Mesenteric fat pad (tissue), 1 donor: ENCODE results near the gene RSRC1. TPM values are rescaled to one million over a fixed set of nuclear protein-coding genes. Genes with fewer than 3 reads are reported as not detected.
"Not testable (repeated sequence)": the region's sequence is repeated elsewhere in the genome, so short reads cannot be mapped to it uniquely, and the experiment has no call there.

Source experiments
- DNase-seq: peaks from one replicate; pipeline ENCODE4 v3.0.0-alpha.2; 2020; ENCODE audit warnings: low spot score
- total RNA-seq: library from RNA; stranded (reverse); fragmentation: NEBNext Ultra II Directional; extraction: Animal tissue kit (Norgen Biotek cat#: 25700); gene quantifications from one replicate; pipeline ENCODE4 v1.2.1, GENCODE V29; 2021
- donor health status: DM: yes; HTN: yes; CAD: no.

RSRC1 gene
- total RNA-seq, 1 donor from 2014 or later = 28.8 TPM

- DNase-seq = no peak
These were observed 274.1 kb downstream of the RSRC1 start for GRCh38 chr3:158384019-158384418.

DNA sequence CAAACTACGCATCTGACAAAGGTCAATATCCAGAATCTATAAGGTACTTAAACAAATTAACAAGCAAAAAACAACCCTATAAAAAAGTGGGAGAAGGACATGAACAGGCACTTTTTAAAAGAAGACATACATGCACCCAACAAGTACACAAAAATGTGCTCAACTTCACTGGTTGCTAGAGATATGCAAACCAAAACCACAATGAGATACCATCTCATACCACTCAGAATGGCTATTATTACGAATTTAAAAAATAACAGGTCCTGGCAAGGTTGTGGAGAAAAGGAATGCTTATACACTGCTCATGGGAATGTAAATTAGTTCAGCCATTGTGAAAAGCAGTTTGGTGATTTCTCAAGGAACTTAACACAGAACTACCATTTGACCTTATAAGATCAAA lies 285.5 kb downstream of the RSRC1 start:
- DNase-seq = no peak

DNA sequence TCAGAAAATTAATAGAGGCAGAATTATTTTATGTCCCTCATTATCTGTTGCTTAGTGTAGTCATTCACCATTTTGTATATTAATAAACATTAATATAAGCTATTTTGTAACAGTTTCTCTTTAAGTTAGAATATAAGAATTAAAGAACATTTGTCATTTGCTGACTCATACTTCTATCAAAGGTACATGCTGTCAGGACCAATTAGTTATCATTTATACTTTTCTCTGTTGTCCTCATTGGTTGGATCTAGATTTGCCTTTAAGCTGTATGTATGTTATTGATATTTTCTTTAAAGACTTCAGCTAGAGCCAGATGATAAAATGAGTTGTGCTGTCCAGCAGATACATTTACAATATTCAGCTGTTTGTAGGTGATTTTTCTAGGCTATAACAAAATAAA lies 292.7 kb downstream of the RSRC1 start:
- no peak for DNase-seq

DNA sequence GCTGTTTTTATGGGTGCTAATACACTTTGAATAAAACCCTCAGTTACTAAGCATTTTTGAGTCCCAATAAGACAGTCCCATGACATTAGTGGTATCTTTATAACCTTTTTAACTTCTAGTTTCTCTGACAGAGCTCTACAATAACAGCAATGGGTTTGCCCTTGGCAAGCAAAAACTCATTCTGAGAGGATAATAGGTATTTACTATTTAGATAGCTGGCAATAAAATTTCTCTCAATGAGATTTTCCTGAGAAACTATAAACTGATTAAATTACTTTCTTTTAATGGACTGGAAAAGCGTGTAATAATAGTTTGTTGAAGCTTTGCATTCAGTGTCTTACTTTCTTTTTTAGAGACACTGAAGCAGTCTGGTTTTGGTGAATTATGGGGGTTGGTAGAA lies 293.1 kb downstream of the RSRC1 start:
- DNase-seq = no peak

DNA sequence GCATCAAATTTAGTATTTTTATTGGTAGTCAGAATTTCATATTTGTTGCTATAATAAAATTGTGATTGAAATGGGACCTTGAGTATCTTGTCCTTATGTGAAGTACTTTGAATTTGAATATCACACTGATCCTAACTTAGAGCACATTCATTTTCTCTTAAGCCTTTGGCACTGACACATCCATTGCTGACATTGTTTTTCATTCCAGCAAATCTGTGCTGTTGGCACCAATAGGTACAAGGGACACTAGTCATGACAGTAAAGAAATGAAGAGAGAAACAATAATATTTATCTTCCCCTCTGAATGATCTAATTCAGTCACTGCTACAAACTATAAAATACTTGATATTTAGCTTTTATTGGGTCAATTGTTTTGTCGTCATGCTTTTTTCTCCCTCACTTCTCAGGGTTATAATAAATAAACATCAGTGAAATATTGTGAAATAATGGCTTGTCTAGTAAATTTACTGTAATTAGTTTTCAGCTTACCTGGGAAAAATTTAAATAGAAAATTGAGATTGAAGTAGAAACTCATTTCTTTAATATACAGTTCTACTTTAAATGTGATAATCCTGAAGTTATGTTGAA lies 294.3 kb downstream of the RSRC1 start:
- DNase-seq = no peak

- no peak for DNase-seq
These were observed 295.6 kb downstream of the RSRC1 start for GRCh38 chr3:158405507-158405906.

DNA sequence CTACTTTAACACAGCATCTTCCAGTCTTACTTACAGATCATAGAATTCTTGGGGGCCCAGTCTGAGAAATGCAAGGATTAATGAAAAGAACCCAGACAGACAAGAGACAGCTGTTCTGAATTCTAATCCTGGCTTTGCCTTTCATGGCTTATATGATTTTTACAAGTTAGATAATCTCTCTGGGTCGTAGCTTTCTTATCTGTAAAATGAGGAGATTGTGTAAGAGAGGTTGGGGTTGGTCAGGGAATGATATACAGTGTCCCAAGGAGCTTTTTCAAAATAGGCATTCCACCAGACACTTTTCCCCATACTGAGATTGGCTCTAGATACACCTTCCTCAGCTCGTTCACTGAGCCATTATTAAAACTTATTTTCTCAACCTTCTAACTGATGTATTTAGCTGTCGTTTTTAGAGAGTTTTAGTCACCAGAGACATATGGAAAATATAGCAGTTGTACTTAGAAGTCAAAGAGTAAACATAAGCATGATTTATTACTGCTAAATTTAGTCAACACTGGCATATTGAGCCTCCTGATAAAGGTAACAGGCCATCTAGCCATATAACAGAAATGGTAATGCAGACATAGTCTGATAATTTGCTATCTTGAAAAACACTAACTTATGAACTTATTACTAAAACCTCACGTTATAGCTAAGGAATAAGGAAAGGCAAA lies 298.1 kb downstream of the RSRC1 start:
- DNase-seq = no peak

DNA sequence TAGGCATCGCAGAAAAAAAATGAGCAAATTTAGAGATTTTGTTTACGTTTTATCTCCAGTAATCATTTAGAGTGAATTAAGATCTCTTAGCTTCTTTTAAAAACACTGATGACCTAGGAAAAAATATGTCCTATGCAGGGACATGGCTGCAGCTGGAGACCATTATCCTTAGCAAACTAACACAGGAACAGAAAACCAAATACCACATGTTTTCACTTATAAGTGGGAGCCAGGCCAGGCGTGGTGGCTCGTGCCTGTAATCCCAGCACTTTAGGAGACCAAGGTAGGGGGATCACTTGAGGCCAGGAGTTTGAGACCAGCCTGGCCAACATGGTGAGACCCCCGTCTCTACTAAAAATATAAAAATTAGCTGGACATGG lies 298.6 kb downstream of the RSRC1 start:
- DNase-seq = not testable (repeated sequence)

- DNase-seq = no peak
These were observed 308.1 kb downstream of the RSRC1 start for GRCh38 chr3:158418035-158418434.

- DNase-seq = no peak
These were observed 310.1 kb downstream of the RSRC1 start for GRCh38 chr3:158419820-158420653.

DNA sequence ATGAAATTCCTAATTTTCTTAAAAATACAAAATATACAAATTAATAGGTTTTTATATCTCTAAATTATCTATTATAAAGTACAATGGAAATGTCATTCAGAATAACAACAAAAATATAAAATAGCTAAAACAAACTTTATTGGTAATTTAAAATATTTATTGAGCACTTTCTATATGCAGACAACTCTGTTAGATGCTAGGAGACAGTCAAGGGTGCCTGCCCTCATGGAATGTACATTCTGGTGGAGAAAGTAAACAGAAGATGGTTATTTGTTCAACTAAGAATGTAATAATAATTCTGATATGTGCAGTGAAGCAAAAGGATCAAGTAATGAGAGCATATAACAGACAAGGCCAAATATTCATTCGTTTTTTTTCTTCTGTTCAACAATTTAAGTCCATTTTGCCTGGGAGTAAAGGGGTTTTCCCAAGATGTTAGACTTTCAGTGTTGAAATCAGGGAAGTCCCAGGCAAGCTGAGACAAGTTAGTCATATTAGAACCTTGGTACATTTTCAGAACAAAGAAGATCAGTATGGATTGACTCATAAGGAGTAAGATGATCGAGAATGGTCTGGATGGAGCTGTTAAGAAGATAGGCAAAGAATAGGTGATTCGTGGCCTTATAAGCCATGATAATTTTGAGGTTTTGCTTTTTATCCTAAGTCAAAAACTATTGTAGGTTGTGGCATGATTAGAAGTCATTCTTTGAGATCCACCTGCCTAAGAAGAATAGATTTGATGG lies 310.9 kb downstream of the RSRC1 start:
- no peak for DNase-seq

GRCh38 chr3:158430448-158430847 lies 320.6 kb downstream of the RSRC1 start:
- no peak for DNase-seq

GRCh38 chr3:158430968-158431367 lies 321.1 kb downstream of the RSRC1 start:
- no peak for DNase-seq

DNA sequence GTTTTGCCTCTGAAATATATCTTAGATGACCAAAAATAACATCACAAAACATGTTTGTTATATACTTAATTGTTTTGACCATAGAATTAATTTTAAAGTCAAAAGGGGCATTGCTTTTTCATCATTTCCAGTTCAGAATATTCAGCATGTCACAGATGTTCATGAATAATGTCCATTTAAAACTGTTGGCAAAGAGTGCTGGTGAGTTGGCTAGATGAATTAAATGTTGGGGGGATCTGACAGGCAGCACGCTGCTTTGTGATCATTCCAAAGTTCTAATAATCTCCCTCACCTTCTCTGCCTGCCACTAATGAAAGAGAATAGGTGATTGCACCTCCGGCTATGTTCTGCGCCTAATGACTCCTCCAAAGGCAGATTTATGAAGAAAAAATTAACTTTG lies 321.9 kb downstream of the RSRC1 start:
- no peak for DNase-seq

GRCh38 chr3:158434412-158435038 lies 324.6 kb downstream of the RSRC1 start:
- no peak for DNase-seq

DNA sequence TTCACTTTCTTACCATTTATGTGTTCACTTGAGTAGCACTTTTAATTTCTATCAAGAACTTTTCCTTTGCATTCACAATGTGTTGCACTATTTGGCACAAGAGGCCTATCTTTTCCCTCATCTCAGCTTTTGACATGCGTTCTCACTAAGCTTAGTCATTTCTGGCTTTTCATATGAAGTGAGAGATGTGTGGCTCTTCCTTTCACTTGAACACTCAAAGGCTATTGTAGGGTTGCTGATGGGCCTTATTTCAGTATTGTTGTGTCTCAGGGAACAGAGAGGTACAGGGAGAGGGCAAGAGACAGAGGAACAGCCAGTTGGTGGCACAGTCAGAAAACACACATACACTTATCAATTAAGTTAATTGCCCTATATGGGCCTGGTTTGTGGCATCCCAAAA lies 333.7 kb downstream of the RSRC1 start:
- no peak for DNase-seq

DNA sequence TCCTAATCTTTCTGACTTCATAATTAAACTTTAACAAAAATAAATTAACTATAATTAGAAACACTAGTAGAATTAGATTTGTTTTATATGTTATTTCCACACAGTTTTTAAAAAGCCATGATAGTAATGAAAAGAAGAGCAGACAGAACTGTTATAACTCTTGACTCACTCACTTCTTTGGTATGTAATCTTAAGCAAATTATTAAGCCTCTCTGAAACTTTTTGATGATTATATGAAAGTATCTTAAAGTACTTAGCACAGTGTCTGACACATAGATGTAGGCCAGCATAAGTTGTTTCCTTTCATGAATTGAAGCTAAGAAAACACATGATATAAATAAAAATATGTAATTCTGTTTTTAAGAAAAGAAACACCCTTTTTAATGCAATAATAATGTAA lies 337.5 kb downstream of the RSRC1 start:
- DNase-seq = no peak

- DNase-seq = no peak
These were observed 341.6 kb downstream of the RSRC1 start for GRCh38 chr3:158451405-158452055.

DNA sequence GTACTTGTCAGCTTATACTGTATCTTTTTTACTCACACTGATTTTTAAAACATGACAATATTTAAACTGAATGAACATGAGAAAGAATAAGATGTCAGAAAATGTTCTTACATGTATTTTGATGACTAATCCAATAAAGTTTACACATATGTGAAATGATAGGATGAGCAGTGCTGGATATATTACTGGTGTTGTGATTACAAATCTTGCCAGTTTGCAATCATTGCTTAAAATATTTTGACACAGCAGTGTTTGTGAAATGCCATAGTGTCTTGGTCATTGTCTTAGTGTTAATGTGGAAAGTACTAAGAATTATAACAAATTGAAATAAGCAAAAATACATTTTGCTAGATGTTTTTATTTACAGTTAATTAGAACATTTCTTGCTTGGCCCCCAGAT lies 342.4 kb downstream of the RSRC1 start:
- DNase-seq = no peak

- no peak for DNase-seq
These were observed 343.1 kb downstream of the RSRC1 start for GRCh38 chr3:158453004-158453403.

DNA sequence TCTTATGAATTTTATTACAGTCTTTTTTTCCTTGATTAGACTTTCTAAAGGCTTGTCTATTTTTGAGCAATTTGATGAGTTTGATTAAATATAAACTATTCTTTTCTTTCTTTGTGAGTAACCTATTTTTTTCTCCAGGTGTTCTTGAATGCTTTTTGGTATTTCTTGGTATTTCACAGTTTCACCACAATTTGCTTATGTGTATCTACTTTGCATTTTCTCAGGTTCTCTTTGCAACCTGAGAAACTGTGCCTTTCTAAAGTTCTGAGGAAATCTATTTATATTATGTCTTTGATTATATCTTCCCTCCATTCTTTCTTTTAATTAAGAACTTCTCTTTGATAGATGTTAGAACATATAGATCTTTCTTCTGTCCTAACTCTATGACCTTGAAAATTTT lies 344.0 kb downstream of the RSRC1 start:
- no peak for DNase-seq
